ENCODE measurements around the gene DIAPH3.

DIAPH3 gene

DNA sequence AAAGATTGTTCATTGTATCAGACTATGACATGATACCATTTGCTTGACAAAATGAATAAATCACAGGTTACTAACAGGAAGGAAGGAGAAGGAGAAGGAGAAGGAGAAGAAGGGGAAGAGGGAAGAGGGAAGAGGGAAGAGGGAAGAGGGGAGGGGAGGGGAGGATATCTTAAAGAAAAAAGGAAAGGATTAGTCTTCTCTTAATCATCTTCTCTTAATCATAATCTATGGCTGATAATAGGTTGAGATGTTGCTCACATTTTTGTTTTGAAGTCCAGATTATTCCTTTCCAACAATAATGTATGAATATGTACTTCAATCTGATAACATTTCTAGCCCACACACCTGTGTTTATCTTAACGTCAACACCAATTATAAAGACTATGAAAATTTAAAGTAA, 25.1 kb downstream of the DIAPH3 start:
- no CpG with 5 or more reads among the region's 1 CpG for WGBS, 2 donors (ENCODE audit: extremely low coverage in 2 of 2, insufficient read length in 2 of 2, insufficient replicate concordance in 1 of 2)
- no peaks in the 10 kb centered on the region for H3K9me3 ChIP-seq (replicated peaks in 1 of 2; ENCODE audit: control insufficient read depth in 2 of 2, insufficient read depth in 1 of 2, low read depth in 1 of 2, low read length in 2 of 2)
- H3K79me1 ChIP-seq (ENCODE audit: low read depth, low read length) = no peaks in the 10 kb centered on the region
- H3K4me3 ChIP-seq (ENCODE audit: low read length in 2 of 2) = no peak overlapping the region
- no peak overlapping the region for H2BK15ac ChIP-seq (ENCODE audit: low read length)
- no peak overlapping the region for H3K27ac ChIP-seq (replicated peaks; ENCODE audit: low read length)
- H2AFZ ChIP-seq (ENCODE audit: low read length) = no peak overlapping the region
- H2BK120ac ChIP-seq (ENCODE audit: low read depth, low read length) = no peak overlapping the region
- H3K4me1 ChIP-seq (ENCODE audit: control insufficient read depth in 2 of 2, insufficient read depth in 1 of 2, low read depth in 1 of 2, low read length in 2 of 2) = no peaks in the 10 kb centered on the region
- H3K27me3 ChIP-seq (ENCODE audit: control insufficient read depth in 3 of 3, insufficient read depth in 3 of 3, low read depth in 1 of 3, low read length in 3 of 3) = no peaks in the 10 kb centered on the region
- no peak overlapping the region for H3K9ac ChIP-seq (ENCODE audit: low read depth, low read length, poor library complexity)
- no peak overlapping the region for H4K8ac ChIP-seq (ENCODE audit: low read depth, low read length)
- H3K36me3 ChIP-seq (replicated peaks in 1 of 2; ENCODE audit: control insufficient read depth in 2 of 2, insufficient read depth in 2 of 2, low read length in 2 of 2) = no peaks in the 10 kb centered on the region
- no peak for DNase-seq (ENCODE audit: low spot score)
- no peak overlapping the region for H3K18ac ChIP-seq (ENCODE audit: low read length)
- no peak overlapping the region for H2BK5ac ChIP-seq (ENCODE audit: low read length)
- H3K23ac ChIP-seq (ENCODE audit: low read depth, low read length, poor library complexity) = no peak overlapping the region
- H3K4me2 ChIP-seq (ENCODE audit: insufficient read depth, low read length, poor library complexity, severe bottlenecking) = no peak overlapping the region
- H2AK5ac ChIP-seq (ENCODE audit: low read depth, low read length) = no peak overlapping the region
- H3K4ac ChIP-seq (ENCODE audit: low read length) = no peak overlapping the region
- no peak overlapping the region for H2BK12ac ChIP-seq (ENCODE audit: low read length)
- H4K91ac ChIP-seq (ENCODE audit: low read depth, low read length, poor library complexity) = no peak overlapping the region
- H3K14ac ChIP-seq (ENCODE audit: low read length) = no peak overlapping the region

- no peak overlapping the region for H4K91ac ChIP-seq (ENCODE audit: low read depth, low read length, poor library complexity)
- H3K9ac ChIP-seq (ENCODE audit: low read depth, low read length, poor library complexity) = no peak overlapping the region
- no peak overlapping the region for H4K8ac ChIP-seq (ENCODE audit: low read depth, low read length)
- no peak overlapping the region for H2BK5ac ChIP-seq (ENCODE audit: low read length)
- H3K27me3 ChIP-seq (ENCODE audit: control insufficient read depth in 3 of 3, insufficient read depth in 3 of 3, low read depth in 1 of 3, low read length in 3 of 3) = no peaks in the 10 kb centered on the region
- no peaks in the 10 kb centered on the region for H3K4me1 ChIP-seq (ENCODE audit: control insufficient read depth in 2 of 2, insufficient read depth in 1 of 2, low read depth in 1 of 2, low read length in 2 of 2)
- no peak overlapping the region for H2BK120ac ChIP-seq (ENCODE audit: low read depth, low read length)
- no peak overlapping the region for H3K18ac ChIP-seq (ENCODE audit: low read length)
- H3K14ac ChIP-seq (ENCODE audit: low read length) = no peak overlapping the region
- no peak overlapping the region for H3K4me3 ChIP-seq (ENCODE audit: low read length in 2 of 2)
- H3K4me2 ChIP-seq (ENCODE audit: insufficient read depth, low read length, poor library complexity, severe bottlenecking) = no peak overlapping the region
- H2AFZ ChIP-seq (ENCODE audit: low read length) = no peak overlapping the region
- H3K36me3 ChIP-seq (replicated peaks in 1 of 2; ENCODE audit: control insufficient read depth in 2 of 2, insufficient read depth in 2 of 2, low read length in 2 of 2) = no peaks in the 10 kb centered on the region
- H3K79me1 ChIP-seq (ENCODE audit: low read depth, low read length) = no peaks in the 10 kb centered on the region
- WGBS, 2 donors (ENCODE audit: extremely low coverage in 2 of 2, insufficient read length in 2 of 2, insufficient replicate concordance in 1 of 2) = no CpG with 5 or more reads among the region's 8 CpGs
- H3K27ac ChIP-seq (replicated peaks; ENCODE audit: low read length) = no peak overlapping the region
- no peak for DNase-seq (ENCODE audit: low spot score)
- H3K9me3 ChIP-seq (replicated peaks in 1 of 2; ENCODE audit: control insufficient read depth in 2 of 2, insufficient read depth in 1 of 2, low read depth in 1 of 2, low read length in 2 of 2) = no peaks in the 10 kb centered on the region
- no peak overlapping the region for H3K23ac ChIP-seq (ENCODE audit: low read depth, low read length, poor library complexity)
- H2BK15ac ChIP-seq (ENCODE audit: low read length) = no peak overlapping the region
- H3K4ac ChIP-seq (ENCODE audit: low read length) = no peak overlapping the region
- no peak overlapping the region for H2BK12ac ChIP-seq (ENCODE audit: low read length)
- no peak overlapping the region for H2AK5ac ChIP-seq (ENCODE audit: low read depth, low read length)
These were observed 25.7 kb downstream of the DIAPH3 start for GRCh38 chr13:60137911-60138560.

GRCh38 chr13:60135344-60135743, 28.4 kb downstream of the DIAPH3 start:
- no peak overlapping the region for H2BK120ac ChIP-seq (ENCODE audit: low read depth, low read length)
- no peak overlapping the region for H2BK12ac ChIP-seq (ENCODE audit: low read length)
- no peak overlapping the region for H3K23ac ChIP-seq (ENCODE audit: low read depth, low read length, poor library complexity)
- H2AK5ac ChIP-seq (ENCODE audit: low read depth, low read length) = no peak overlapping the region
- H3K9me3 ChIP-seq (replicated peaks in 1 of 2; ENCODE audit: control insufficient read depth in 2 of 2, insufficient read depth in 1 of 2, low read depth in 1 of 2, low read length in 2 of 2) = no peaks in the 10 kb centered on the region
- H3K4me2 ChIP-seq (ENCODE audit: insufficient read depth, low read length, poor library complexity, severe bottlenecking) = no peak overlapping the region
- H3K79me1 ChIP-seq (ENCODE audit: low read depth, low read length) = no peaks in the 10 kb centered on the region
- H3K27ac ChIP-seq (replicated peaks; ENCODE audit: low read length) = no peak overlapping the region
- H2AFZ ChIP-seq (ENCODE audit: low read length) = no peak overlapping the region
- H4K8ac ChIP-seq (ENCODE audit: low read depth, low read length) = no peak overlapping the region
- no peak overlapping the region for H2BK15ac ChIP-seq (ENCODE audit: low read length)
- DNase-seq (ENCODE audit: low spot score) = no peak
- no peaks in the 10 kb centered on the region for H3K4me1 ChIP-seq (ENCODE audit: control insufficient read depth in 2 of 2, insufficient read depth in 1 of 2, low read depth in 1 of 2, low read length in 2 of 2)
- no peak overlapping the region for H3K14ac ChIP-seq (ENCODE audit: low read length)
- H3K27me3 ChIP-seq (ENCODE audit: control insufficient read depth in 3 of 3, insufficient read depth in 3 of 3, low read depth in 1 of 3, low read length in 3 of 3) = no peaks in the 10 kb centered on the region
- WGBS, 2 donors (ENCODE audit: extremely low coverage in 2 of 2, insufficient read length in 2 of 2, insufficient replicate concordance in 1 of 2) = no CpG with 5 or more reads among the region's 1 CpG
- H3K4me3 ChIP-seq (ENCODE audit: low read length in 2 of 2) = no peak overlapping the region
- H4K91ac ChIP-seq (ENCODE audit: low read depth, low read length, poor library complexity) = no peak overlapping the region
- no peak overlapping the region for H3K4ac ChIP-seq (ENCODE audit: low read length)
- no peak overlapping the region for H3K9ac ChIP-seq (ENCODE audit: low read depth, low read length, poor library complexity)
- H3K18ac ChIP-seq (ENCODE audit: low read length) = no peak overlapping the region
- peaks cover 0 to 21% of the 10 kb centered on the region in 2 donors for H3K36me3 ChIP-seq (replicated peaks in 1 of 2; ENCODE audit: control insufficient read depth in 2 of 2, insufficient read depth in 2 of 2, low read length in 2 of 2)
- H2BK5ac ChIP-seq (ENCODE audit: low read length) = no peak overlapping the region

- Histone ChIP-seq H3K9ac (ENCODE audit: low read depth, low read length, poor library complexity) (no peak overlapping the region), H3K4me3 (ENCODE audit: low read length in 2 of 2) (no peak overlapping the region), H2BK120ac (ENCODE audit: low read depth, low read length) (no peak overlapping the region), H3K4ac (ENCODE audit: low read length) (no peak overlapping the region), H4K91ac (ENCODE audit: low read depth, low read length, poor library complexity) (no peak overlapping the region), H3K27ac (replicated peaks; ENCODE audit: low read length) (no peak overlapping the region), H4K8ac (ENCODE audit: low read depth, low read length) (no peak overlapping the region), H3K4me1 (ENCODE audit: control insufficient read depth in 2 of 2, insufficient read depth in 1 of 2, low read depth in 1 of 2, low read length in 2 of 2) (no peaks in the 10 kb centered on the region), H2BK5ac (ENCODE audit: low read length) (no peak overlapping the region), H2BK12ac (ENCODE audit: low read length) (no peak overlapping the region), H3K36me3 (replicated peaks in 1 of 2; ENCODE audit: control insufficient read depth in 2 of 2, insufficient read depth in 2 of 2, low read length in 2 of 2) (peaks cover 0 to 21% of the 10 kb centered on the region in 2 donors), H3K27me3 (ENCODE audit: control insufficient read depth in 3 of 3, insufficient read depth in 3 of 3, low read depth in 1 of 3, low read length in 3 of 3) (no peaks in the 10 kb centered on the region), H2BK15ac (ENCODE audit: low read length) (no peak overlapping the region), H3K18ac (ENCODE audit: low read length) (no peak overlapping the region), H2AK5ac (ENCODE audit: low read depth, low read length) (no peak overlapping the region), H3K79me1 (ENCODE audit: low read depth, low read length) (no peaks in the 10 kb centered on the region), H3K9me3 (replicated peaks in 1 of 2; ENCODE audit: control insufficient read depth in 2 of 2, insufficient read depth in 1 of 2, low read depth in 1 of 2, low read length in 2 of 2) (no peaks in the 10 kb centered on the region), H2AFZ (ENCODE audit: low read length) (no peak overlapping the region), H3K4me2 (ENCODE audit: insufficient read depth, low read length, poor library complexity, severe bottlenecking) (no peak overlapping the region), H3K14ac (ENCODE audit: low read length) (no peak overlapping the region), H3K23ac (ENCODE audit: low read depth, low read length, poor library complexity) (no peak overlapping the region)
- WGBS, 2 donors (ENCODE audit: extremely low coverage in 2 of 2, insufficient read length in 2 of 2, insufficient replicate concordance in 1 of 2) = no CpG with 5 or more reads among the region's 4 CpGs
- DNase-seq (ENCODE audit: low spot score) = no peak
These were observed 29.4 kb downstream of the DIAPH3 start for GRCh38 chr13:60134376-60134775.
